Central memory CD8-positive, alpha-beta T cell (primary cell): ENCODE results near the gene RAET1E.
"Not testable (repeated sequence)": the region's sequence is repeated elsewhere in the genome, so short reads cannot be mapped to it uniquely, and the experiment has no call there.

Source experiments
- ATAC-seq: fragments of 150-1000 bp; cut with Tn5 transposase; replicated peaks from 2 replicates; pipeline ENCODE4 v1.10.0; 2022; ENCODE audit warnings: mild to moderate bottlenecking, moderate FRiP score, moderate number of reproducible peaks; ENCODE audit not compliant: poor library complexity, severe bottlenecking; ENCODE audit errors: extremely low read depth
- DNase-seq, 2 donors: peaks; one replicate each; pipeline ENCODE4 v3.0.0; 2021; ENCODE audit warnings: low spot score in 2 of 2
- H3K27ac Mint-ChIP-seq: one replicate; pipeline ENCODE4 v1.8.0; 2022; ENCODE audit warnings: low read depth, mild to moderate bottlenecking, moderate library complexity, mixed read lengths
- H3K27me3 Mint-ChIP-seq: one replicate; pipeline ENCODE4 v1.8.0; 2022; ENCODE audit warnings: mixed read lengths
- H3K36me3 Mint-ChIP-seq: one replicate; pipeline ENCODE4 v1.8.0; 2022; ENCODE audit warnings: mild to moderate bottlenecking, moderate library complexity, mixed read lengths; ENCODE audit not compliant: insufficient read depth
- H3K4me1 Mint-ChIP-seq: one replicate; pipeline ENCODE4 v1.8.0; 2022; ENCODE audit warnings: mixed read lengths
- H3K4me3 Mint-ChIP-seq: one replicate; pipeline ENCODE4 v1.8.0; 2022; ENCODE audit warnings: mild to moderate bottlenecking, moderate library complexity, mixed read lengths
- H3K9me3 Mint-ChIP-seq: one replicate; pipeline ENCODE4 v1.8.0; 2022; ENCODE audit warnings: mixed read lengths

Gene RAET1E

DNA sequence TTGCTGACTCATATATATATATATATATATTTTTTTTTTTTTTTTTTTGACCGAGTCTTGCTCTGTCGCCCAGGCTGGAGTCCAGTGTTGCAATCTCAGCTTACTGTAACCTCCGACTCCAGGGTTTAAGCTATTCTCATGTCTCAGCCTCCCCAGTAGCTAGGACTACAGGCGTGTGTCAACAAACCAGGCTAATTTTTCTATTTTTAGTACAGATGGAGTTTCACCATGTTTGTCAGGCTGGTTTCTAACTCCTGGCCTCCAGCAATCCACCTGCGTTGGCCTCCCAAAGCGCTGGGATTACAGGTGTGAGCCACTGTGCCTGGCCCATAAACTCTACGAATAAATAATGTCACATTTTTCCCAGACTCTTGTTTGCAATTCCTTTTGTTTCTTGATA lies 38.5 kb downstream of the RAET1E start:
- H3K36me3 Mint-ChIP-seq: peaks cover 2% of the 10 kb centered on the region
- H3K27me3 Mint-ChIP-seq: peaks cover 21% of the 10 kb centered on the region
- no peak overlapping the region for H3K4me3 Mint-ChIP-seq
- H3K27ac Mint-ChIP-seq: no peak overlapping the region
- H3K4me1 Mint-ChIP-seq: peaks cover 6% of the 10 kb centered on the region
- no peak for DNase-seq
- no peak for ATAC-seq
- H3K9me3 Mint-ChIP-seq: no peaks in the 10 kb centered on the region

DNA sequence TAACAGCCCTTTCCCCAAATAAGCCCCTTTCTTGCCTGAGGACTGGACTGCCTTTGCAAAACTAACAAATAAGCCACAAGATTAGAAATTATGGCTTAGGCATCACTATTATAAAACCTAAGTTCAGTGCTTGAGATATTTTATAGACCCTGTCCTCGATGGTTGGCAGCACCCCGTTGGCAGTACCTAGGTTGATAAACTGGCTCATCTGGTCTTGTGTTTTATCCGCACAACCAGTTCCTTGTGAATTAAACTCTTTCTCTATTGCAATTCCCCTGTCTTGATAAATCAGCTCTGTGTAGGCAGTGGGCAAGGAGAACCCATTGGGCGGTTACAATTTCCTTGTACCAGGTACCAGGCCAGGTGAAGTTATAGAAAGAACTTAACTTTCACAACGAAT lies 40.4 kb downstream of the RAET1E start:
- no peak for DNase-seq
- H3K36me3 Mint-ChIP-seq: no peaks in the 10 kb centered on the region
- H3K9me3 Mint-ChIP-seq: no peaks in the 10 kb centered on the region
- H3K4me1 Mint-ChIP-seq: no peaks in the 10 kb centered on the region
- H3K4me3 Mint-ChIP-seq: no peak overlapping the region
- peaks cover 23% of the 10 kb centered on the region for H3K27me3 Mint-ChIP-seq
- H3K27ac Mint-ChIP-seq: no peak overlapping the region
- ATAC-seq: no peak

DNA sequence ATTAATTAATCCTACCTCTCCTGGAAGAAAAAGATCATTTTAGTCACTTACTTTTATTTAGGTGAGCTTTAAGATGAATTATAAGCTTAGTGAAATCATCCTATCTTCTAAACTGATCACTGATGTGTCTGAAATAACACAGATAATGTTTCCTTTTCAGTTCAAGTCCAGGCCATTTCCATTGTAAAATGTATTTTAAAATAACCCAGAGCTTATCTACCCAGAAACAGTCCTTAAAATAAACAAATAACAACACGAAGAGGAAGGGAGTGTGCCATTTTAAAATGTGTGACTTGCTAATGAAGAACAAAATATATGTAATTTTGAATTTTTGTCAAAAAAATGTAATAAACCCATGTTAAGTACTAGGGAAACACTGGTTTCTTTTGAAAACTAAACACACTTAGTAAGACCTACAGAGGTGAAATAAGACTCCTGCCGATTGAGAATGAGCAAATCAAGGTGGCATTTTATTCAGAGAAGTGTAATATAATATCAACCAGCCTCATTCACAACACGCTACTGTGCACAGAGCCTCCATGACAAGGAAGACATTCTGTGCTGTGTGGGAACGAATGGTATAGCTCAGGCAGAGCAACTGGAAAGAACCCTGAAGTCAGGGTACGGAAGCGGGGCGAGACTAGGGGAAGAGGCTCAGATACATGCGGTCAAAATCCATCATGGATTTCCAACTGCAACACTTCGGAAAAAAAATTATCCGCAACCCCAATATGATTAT lies 41.5 kb downstream of the RAET1E start:
- Mint-ChIP-seq H3K9me3 (no peaks in the 10 kb centered on the region), H3K27me3 (peaks cover 22% of the 10 kb centered on the region), H3K36me3 (no peaks in the 10 kb centered on the region), H3K4me1 (no peaks in the 10 kb centered on the region), H3K27ac (no peak overlapping the region), H3K4me3 (no peak overlapping the region)
- ATAC-seq (no peak), DNase-seq (no peak)

DNA sequence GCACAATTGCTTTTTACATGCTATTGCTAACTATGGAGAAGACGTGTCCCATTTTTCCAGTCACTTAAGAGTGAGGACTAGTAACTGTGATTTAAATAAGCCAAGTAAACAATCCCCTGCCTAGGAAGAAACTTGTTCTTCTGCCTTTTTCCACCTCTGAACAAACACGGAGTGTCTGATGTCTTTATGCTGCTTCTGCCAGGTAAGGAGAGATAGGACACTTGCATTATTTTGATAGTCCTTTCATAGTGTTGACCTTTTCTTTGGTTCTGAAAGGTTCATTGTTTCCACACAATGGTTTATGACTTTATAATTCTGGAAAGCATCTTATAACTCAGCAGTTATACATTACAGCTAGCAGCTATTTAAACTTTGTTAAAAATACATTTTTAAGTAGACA lies 42.2 kb downstream of the RAET1E start:
- ATAC-seq (no peak), DNase-seq (no peak)
- Mint-ChIP-seq H3K4me1 (no peaks in the 10 kb centered on the region), H3K9me3 (no peaks in the 10 kb centered on the region), H3K4me3 (no peak overlapping the region), H3K36me3 (no peaks in the 10 kb centered on the region), H3K27ac (no peak overlapping the region), H3K27me3 (peaks cover 16% of the 10 kb centered on the region)

DNA sequence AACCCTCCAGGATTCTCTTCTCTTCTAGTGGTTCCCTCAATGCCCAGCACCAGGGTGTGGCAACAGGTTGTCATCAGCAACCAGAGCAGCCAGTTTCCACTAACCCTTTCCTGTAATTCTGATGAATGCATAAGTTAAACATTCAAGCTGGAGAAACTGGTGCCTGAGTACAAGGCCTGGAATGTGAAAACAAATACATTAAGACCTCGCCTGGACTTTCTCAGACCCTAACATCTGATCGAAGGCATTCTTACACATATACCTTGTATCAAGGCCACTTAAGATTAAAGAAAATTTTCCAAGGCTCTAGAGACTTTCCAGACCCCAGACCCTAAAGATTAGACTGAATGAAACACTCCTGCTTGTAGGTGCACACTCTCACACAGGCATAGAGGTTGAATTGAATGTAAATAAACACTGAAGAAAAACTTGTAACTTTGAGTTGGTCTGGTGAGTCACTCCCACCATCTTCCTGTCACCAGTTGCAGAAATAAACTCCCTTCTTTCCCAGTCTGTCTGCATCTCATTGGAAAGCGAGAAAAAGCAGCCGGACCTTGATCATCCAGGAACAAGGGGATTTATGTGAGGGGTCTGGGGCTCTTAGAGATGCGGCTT lies 42.8 kb downstream of the RAET1E start:
- Mint-ChIP-seq H3K4me1 (no peaks in the 10 kb centered on the region), H3K9me3 (no peaks in the 10 kb centered on the region), H3K27me3 (peaks cover 10% of the 10 kb centered on the region), H3K36me3 (no peaks in the 10 kb centered on the region), H3K4me3 (no peak overlapping the region), H3K27ac (no peak overlapping the region)
- no peak for DNase-seq
- no peak for ATAC-seq

DNA sequence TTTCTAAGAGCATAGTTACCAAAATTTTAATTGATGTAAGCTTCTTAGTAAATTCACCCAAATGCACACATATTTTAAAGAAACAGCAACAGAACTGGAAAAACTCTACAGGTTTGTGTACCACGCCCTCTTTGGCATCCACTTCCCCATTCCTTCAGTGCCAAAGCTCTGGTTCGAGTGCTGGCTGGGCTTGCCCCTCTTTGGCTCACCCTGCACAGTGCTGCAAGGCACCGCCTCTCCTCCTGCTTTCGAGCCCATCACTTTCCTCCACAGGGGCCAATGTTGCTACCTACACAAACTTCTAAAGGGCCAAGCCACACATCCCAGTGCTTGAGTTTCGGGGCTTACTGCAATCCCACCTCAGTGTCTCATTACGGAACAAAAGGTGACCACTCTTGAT lies 43.4 kb downstream of the RAET1E start:
- ATAC-seq (no peak), DNase-seq (no peak)
- no peaks in the 10 kb centered on the region for H3K4me1 Mint-ChIP-seq
- H3K27me3 Mint-ChIP-seq: peaks cover 10% of the 10 kb centered on the region
- H3K4me3 Mint-ChIP-seq: no peak overlapping the region
- H3K27ac Mint-ChIP-seq: no peak overlapping the region
- H3K9me3 Mint-ChIP-seq: no peaks in the 10 kb centered on the region
- H3K36me3 Mint-ChIP-seq: no peaks in the 10 kb centered on the region

DNA sequence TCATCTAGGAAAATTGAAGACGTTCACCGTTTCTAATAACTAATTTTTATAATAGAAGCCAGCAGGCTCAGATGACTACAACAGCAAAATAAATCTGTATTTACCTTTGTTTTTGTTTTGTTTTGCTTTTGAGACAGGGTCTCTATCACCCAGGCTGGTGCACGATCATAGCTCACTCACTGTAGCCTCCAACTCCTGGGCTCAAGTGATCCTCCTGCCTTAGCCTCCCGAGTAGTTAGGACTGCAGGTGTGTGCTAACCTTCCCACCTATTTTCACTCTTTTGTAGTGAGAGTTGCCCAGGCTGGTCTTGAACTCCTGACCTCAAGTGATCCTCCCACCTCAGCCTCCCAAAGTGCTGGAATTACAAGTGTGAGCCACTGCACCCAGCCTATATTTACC lies 43.9 kb downstream of the RAET1E start:
- not testable (repeated sequence) for H3K4me1 Mint-ChIP-seq, ATAC-seq, H3K36me3 Mint-ChIP-seq, H3K4me3 Mint-ChIP-seq, H3K27me3 Mint-ChIP-seq, DNase-seq, H3K9me3 Mint-ChIP-seq, H3K27ac Mint-ChIP-seq

DNA sequence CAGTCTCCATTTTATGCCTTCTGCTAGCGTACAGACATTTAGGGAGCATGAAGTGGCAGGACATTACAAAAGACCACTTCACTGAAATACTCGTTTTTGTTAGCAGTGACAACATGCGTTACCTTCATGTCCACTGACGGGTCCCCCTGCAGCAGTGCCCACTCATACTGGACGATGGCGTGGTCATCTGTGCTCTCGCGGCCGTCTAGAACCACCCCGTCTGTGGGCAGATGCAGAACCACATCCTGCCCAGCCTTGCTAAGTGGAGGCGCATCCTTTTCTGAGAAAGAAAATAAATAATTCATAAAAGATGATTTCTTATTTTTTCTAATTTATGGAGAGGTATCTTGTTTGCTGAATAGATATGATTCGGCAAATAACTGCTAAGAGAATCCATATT lies 45.0 kb downstream of the RAET1E start:
- H3K4me3 Mint-ChIP-seq: no peak overlapping the region
- no peaks in the 10 kb centered on the region for H3K36me3 Mint-ChIP-seq
- H3K4me1 Mint-ChIP-seq: no peaks in the 10 kb centered on the region
- H3K9me3 Mint-ChIP-seq: no peaks in the 10 kb centered on the region
- ATAC-seq (no peak), DNase-seq (no peak)
- H3K27me3 Mint-ChIP-seq: peaks cover 10% of the 10 kb centered on the region
- no peak overlapping the region for H3K27ac Mint-ChIP-seq

DNA sequence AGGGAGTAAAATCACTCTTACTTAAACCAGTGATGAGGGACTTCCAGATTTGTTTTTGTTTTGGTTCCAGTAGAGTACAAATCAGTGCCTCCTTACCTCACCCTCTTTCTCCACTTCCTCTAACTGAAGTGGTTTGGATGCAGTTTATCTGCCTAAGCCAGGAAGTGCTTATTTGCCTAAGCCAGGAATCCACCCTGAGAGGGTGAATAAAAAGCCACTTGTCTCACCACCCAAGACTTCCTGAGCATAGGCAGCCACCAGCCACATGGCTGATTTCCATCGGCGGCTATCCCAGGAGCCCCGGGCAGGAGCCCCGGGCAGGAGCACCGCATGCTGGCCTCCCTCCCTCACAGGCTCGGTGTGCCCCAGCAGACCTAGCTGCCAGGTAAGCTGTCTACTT lies 45.7 kb downstream of the RAET1E start:
- DNase-seq (no peak), ATAC-seq (no peak)
- Mint-ChIP-seq H3K27me3 (peaks cover 10% of the 10 kb centered on the region), H3K4me3 (no peak overlapping the region), H3K27ac (no peak overlapping the region), H3K4me1 (no peaks in the 10 kb centered on the region), H3K9me3 (no peaks in the 10 kb centered on the region), H3K36me3 (no peaks in the 10 kb centered on the region)

DNA sequence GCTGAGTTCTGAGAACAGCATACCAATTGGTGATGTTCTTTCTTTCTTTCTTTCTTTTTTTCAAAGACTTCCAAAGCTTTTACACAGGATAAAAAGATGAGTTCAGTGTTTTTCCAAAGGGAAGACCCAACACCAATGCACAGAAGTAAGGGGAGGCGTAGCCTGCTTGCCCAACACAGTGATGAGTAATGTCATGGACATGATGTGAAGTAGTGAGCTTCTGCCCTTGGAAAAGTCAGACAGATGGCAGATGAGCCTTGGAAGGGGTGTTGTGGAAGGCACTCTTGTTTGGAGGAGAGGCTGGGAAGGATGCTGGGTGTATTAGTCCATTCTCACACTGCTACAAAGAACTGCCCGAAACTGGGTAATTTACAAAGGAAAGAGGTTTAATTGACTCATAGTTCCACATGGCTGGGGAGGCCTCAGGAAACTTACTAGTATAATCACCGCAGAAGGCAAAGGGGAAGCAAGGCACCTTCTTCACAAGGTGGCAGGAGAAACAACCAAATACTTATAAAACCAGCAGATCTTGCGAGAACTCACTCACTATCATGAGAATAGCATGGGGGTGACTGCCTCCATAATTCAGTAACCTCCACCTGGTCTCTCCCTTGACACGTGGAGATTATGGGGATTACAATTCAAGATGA lies 46.3 kb downstream of the RAET1E start:
- DNase-seq (no peak), ATAC-seq (no peak)
- Mint-ChIP-seq H3K27me3 (peaks cover 10% of the 10 kb centered on the region), H3K9me3 (no peaks in the 10 kb centered on the region), H3K27ac (no peak overlapping the region), H3K4me1 (no peaks in the 10 kb centered on the region), H3K4me3 (no peak overlapping the region), H3K36me3 (no peaks in the 10 kb centered on the region)

DNA sequence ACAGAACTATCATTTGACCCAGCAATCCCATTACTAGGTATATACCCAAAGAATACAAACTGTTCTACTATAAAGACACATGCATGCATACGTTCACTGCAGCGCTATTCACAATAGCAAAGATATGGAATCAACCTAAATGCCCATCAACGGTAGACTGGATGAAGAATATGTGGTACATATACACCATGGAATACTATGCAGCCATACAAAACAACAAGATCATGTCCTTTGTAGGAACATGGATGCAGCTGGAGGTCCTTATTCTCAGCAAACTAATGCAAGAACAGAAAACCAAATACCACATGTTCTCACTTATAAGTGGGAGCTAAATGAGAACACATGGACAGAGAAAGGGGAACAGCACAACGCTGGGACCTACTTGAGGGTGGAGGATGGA lies 49.6 kb downstream of the RAET1E start:
- H3K36me3 Mint-ChIP-seq, H3K4me1 Mint-ChIP-seq, DNase-seq, H3K27me3 Mint-ChIP-seq, H3K9me3 Mint-ChIP-seq, ATAC-seq, H3K27ac Mint-ChIP-seq, H3K4me3 Mint-ChIP-seq: not testable (repeated sequence)
